Lower leg skin (tissue), 3 donors: ENCODE measurements around the gene FOXP1.

ENCODE experiments used
- CTCF ChIP-seq, 3 donors: fragments of 450-650 bp; IDR thresholded peaks; one replicate each; pipeline ENCODE4 v1.5.1; 2016; ENCODE audit warnings: antibody characterized with exemption in 3 of 3, mild to moderate bottlenecking in 3 of 3, moderate library complexity in 2 of 3
- POLR2A ChIP-seq, 2 donors: fragments of 450-650 bp; IDR thresholded peaks; one replicate each; pipeline ENCODE4 v1.6.1; 2016 to 2017; ENCODE audit warnings: antibody characterized with exemption in 2 of 2, mild to moderate bottlenecking in 1 of 2, moderate library complexity in 1 of 2

GRCh38 chr3:71048948-71049347, 534.6 kb downstream of the FOXP1 start:
- no peak for TF ChIP-seq CTCF (IDR thresholded peaks at IDR 0.05)
- no peak for TF ChIP-seq POLR2A (IDR thresholded peaks at IDR 0.05)
